ENCODE measurements around the gene TST. TPM values are rescaled to one million over a fixed set of nuclear protein-coding genes. Genes with fewer than 3 reads are reported as not detected.

The TST gene
- total and polyA plus RNA-seq, 11 donors, result 35.8 to 143 (median 58.1) TPM

GRCh38 chr22:36985211-36985889 lies 33.9 kb downstream of the TST start:
- intact Hi-C loops (cut with DNase I), result no loop called here
- H3K4me1 ChIP-seq, result no peaks in the 10 kb centered on the region
- H3K36me3 ChIP-seq, result no peaks in the 10 kb centered on the region
- peaks cover 0 to 19% (median 13%) of the 10 kb centered on the region in 12 donors for H3K9me3 ChIP-seq
- TF ChIP-seq POLR2A (IDR thresholded peaks at IDR 0.05), result no peak
- H3K27me3 ChIP-seq, result peaks cover 0 to 44% (median 8%) of the 10 kb centered on the region in 9 donors
- 89 to 91% (median 90%) methylated on average over 10 of the region's 10 CpGs for WGBS, 4 donors
- H3K27ac ChIP-seq, result no peak overlapping the region
- ATAC-seq (no peak), DNase-seq (no peak)
- H3K4me3 ChIP-seq, result no peak overlapping the region

GRCh38 chr22:36982136-36982535 lies 37.1 kb downstream of the TST start:
- H3K9me3 ChIP-seq, result peaks cover 0 to 19% (median 13%) of the 10 kb centered on the region in 12 donors
- H3K27ac ChIP-seq, result no peak overlapping the region
- DNase-seq, result no peak
- peaks cover 0 to 21% (median 4%) of the 10 kb centered on the region in 9 donors for H3K27me3 ChIP-seq
- TF ChIP-seq CTCF (IDR thresholded peaks at IDR 0.05) (no peak), POLR2A (IDR thresholded peaks at IDR 0.05) (no peak)
- no peak for ATAC-seq
- no peaks in the 10 kb centered on the region for H3K36me3 ChIP-seq
- no peak overlapping the region for H3K4me3 ChIP-seq
- H3K4me1 ChIP-seq, result peaks cover 0 to 9% (median 3%) of the 10 kb centered on the region in 12 donors
- 51 to 62% (median 56%) methylated on average over 5 of the region's 5 CpGs for whole genome bisulfite sequencing, 4 donors
- intact Hi-C loops (cut with DNase I), result loop anchor here in 1 of 10 donors (5.0 kb wide), 1 partner anchor 125 kb away; no protein-coding TSS in a partner anchor

GRCh38 chr22:36981247-36981775 lies 37.9 kb downstream of the TST start:
- Histone ChIP-seq H3K4me1 (peaks cover 0 to 9% (median 3%) of the 10 kb centered on the region in 12 donors), H3K36me3 (no peaks in the 10 kb centered on the region), H3K9me3 (peaks cover 0 to 13% (median 11%) of the 10 kb centered on the region in 12 donors), H3K27me3 (peaks cover 0 to 21% (median 4%) of the 10 kb centered on the region in 9 donors), H3K4me3 (no peak overlapping the region), H3K27ac (no peak overlapping the region)
- DNase-seq (no peak), ATAC-seq (no peak)
- TF ChIP-seq CTCF (IDR thresholded peaks at IDR 0.05) (no peak), POLR2A (IDR thresholded peaks at IDR 0.05) (no peak)
- WGBS, 4 donors, result 75 to 81% (median 78%) methylated on average over 16 of the region's 16 CpGs
- intact Hi-C loops (cut with DNase I), result loop anchor here in 1 of 10 donors (5.0 kb wide), 1 partner anchor 124 kb away; no protein-coding TSS in a partner anchor

GRCh38 chr22:36979016-36979910 lies 40.0 kb downstream of the TST start:
- H3K27ac ChIP-seq, result no peak overlapping the region
- no peak overlapping the region for H3K4me3 ChIP-seq
- H3K36me3 ChIP-seq, result no peaks in the 10 kb centered on the region
- peaks cover 0 to 9% (median 3%) of the 10 kb centered on the region in 12 donors for H3K4me1 ChIP-seq
- no peak for TF ChIP-seq POLR2A (IDR thresholded peaks at IDR 0.05)
- no peak for TF ChIP-seq CTCF (IDR thresholded peaks at IDR 0.05)
- intact Hi-C loops (cut with DNase I), result loop anchor here (2.0 to 10.0 kb wide), 11 partner anchors 40 to 434 kb away; partner anchors contain the start of genes IFT27 (in 1 of the 10), MPST (in 1 of the 10) and TST (in 1 of the 10)
- peaks cover 0 to 17% (median 4%) of the 10 kb centered on the region in 9 donors for H3K27me3 ChIP-seq
- ATAC-seq, result no peak
- no peak for DNase-seq
- no peaks in the 10 kb centered on the region for H3K9me3 ChIP-seq
- 83 to 90% (median 89%) methylated on average over 13 of the region's 13 CpGs for WGBS, 4 donors

Data from heart left ventricle (tissue), 16 donors.